Measurements from ENCODE around the gene LRP3. TPM values are rescaled to one million over a fixed set of nuclear protein-coding genes. Genes with fewer than 3 reads are reported as not detected.

LRP3 gene
- total RNA-seq, 1 donor from 2014 or later: 28.8 TPM

- intact Hi-C loops (cut with DNase I): no loop called here
- Histone ChIP-seq H3K4me1 (no peaks in the 10 kb centered on the region), H3K4me3 (no peak overlapping the region), H3K9me3 (peaks cover 13 to 17% of the 10 kb centered on the region in 2 donors), H3K36me3 (no peaks in the 10 kb centered on the region), H3K27me3 (peaks cover 16% of the 10 kb centered on the region), H3K27ac (no peak overlapping the region)
- no peak for DNase-seq (ENCODE audit: low spot score in 2 of 2)
- TF ChIP-seq, protein P1, sequence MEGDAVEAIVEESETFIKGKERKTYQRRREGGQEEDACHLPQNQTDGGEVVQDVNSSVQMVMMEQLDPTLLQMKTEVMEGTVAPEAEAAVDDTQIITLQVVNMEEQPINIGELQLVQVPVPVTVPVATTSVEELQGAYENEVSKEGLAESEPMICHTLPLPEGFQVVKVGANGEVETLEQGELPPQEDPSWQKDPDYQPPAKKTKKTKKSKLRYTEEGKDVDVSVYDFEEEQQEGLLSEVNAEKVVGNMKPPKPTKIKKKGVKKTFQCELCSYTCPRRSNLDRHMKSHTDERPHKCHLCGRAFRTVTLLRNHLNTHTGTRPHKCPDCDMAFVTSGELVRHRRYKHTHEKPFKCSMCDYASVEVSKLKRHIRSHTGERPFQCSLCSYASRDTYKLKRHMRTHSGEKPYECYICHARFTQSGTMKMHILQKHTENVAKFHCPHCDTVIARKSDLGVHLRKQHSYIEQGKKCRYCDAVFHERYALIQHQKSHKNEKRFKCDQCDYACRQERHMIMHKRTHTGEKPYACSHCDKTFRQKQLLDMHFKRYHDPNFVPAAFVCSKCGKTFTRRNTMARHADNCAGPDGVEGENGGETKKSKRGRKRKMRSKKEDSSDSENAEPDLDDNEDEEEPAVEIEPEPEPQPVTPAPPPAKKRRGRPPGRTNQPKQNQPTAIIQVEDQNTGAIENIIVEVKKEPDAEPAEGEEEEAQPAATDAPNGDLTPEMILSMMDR (IDR thresholded peaks at IDR 0.05): no peak
Observed at GRCh38 chr19:33227870-33228599, 33.9 kb downstream of the LRP3 start.

- Histone ChIP-seq H3K27ac (no peak overlapping the region), H3K9me3 (peaks cover 13 to 17% of the 10 kb centered on the region in 2 donors), H3K27me3 (peaks cover 12% of the 10 kb centered on the region), H3K4me3 (no peak overlapping the region), H3K36me3 (no peaks in the 10 kb centered on the region), H3K4me1 (no peaks in the 10 kb centered on the region)
- TF ChIP-seq, protein P1 (IDR thresholded peaks at IDR 0.05): no peak
- no peak for DNase-seq (ENCODE audit: low spot score in 2 of 2)
- intact Hi-C loops (cut with DNase I): no loop called here
Observed at GRCh38 chr19:33229962-33230361, 35.8 kb downstream of the LRP3 start.

- Histone ChIP-seq H3K27me3 (peaks cover 7% of the 10 kb centered on the region), H3K9me3 (peaks cover 13 to 17% of the 10 kb centered on the region in 2 donors), H3K36me3 (no peaks in the 10 kb centered on the region), H3K4me3 (no peak overlapping the region), H3K27ac (no peak overlapping the region), H3K4me1 (no peaks in the 10 kb centered on the region)
- no peak for DNase-seq (ENCODE audit: low spot score in 2 of 2)
- TF ChIP-seq, protein P1 (IDR thresholded peaks at IDR 0.05): no peak
- intact Hi-C loops (cut with DNase I): no loop called here
Observed at GRCh38 chr19:33231511-33231910, 37.4 kb downstream of the LRP3 start.

- Histone ChIP-seq H3K27ac (no peak overlapping the region), H3K4me3 (no peak overlapping the region), H3K4me1 (no peaks in the 10 kb centered on the region), H3K9me3 (peaks cover 11% of the 10 kb centered on the region in 2 donors), H3K27me3 (no peaks in the 10 kb centered on the region), H3K36me3 (no peaks in the 10 kb centered on the region)
- intact Hi-C loops (cut with DNase I): no loop called here
- TF ChIP-seq, protein P1 (IDR thresholded peaks at IDR 0.05): no peak
- DNase-seq (ENCODE audit: low spot score in 2 of 2): no peak
Observed at GRCh38 chr19:33232656-33233055, 38.5 kb downstream of the LRP3 start.

- H3K4me3 ChIP-seq: no peak overlapping the region
- H3K9me3 ChIP-seq: peaks cover 5% of the 10 kb centered on the region in 2 donors
- no peaks in the 10 kb centered on the region for H3K4me1 ChIP-seq
- no peaks in the 10 kb centered on the region for H3K27me3 ChIP-seq
- no peaks in the 10 kb centered on the region for H3K36me3 ChIP-seq
- no peak for DNase-seq (ENCODE audit: low spot score in 2 of 2)
- TF ChIP-seq, protein P1 (IDR thresholded peaks at IDR 0.05): no peak
- intact Hi-C loops (cut with DNase I): no loop called here
- no peak overlapping the region for H3K27ac ChIP-seq
Observed at GRCh38 chr19:33233056-33233873, 39.1 kb downstream of the LRP3 start.
